Measurements from ENCODE around the gene BDH1.

DNA sequence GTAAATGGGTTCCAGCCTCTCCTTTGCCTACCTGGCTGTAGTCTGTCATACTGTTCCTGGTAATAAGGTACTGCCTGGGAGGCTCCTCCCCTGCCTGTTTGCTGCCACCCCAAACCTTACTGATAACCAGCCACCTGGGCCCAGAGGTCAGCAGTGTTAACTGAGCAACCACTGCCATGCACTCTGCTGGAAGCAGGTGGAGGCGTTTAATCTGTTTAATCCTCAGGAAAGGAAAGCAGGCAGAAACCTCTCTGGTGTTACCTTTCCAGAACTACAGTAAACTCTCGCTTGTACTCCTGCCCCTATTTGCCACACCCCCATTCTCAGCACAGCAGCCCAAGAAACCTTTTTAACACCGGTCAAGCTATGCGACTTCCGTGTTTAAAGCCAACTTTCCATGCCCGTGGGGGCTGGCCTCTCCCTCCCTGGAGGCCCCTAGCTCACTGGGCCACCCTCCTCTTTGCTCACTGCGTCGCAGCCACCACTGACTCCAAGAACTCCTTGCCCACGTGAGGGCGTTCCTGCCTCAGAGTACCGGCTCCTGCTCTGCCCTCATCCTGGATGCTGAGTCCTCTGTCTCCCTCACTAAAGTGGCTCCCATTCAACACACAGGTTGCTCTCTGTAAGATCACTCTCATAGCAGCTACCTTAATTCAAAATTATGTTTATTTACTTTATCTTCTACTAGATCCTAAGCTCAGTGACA is 8.3 kb downstream of the BDH1 start:
- TF ChIP-seq EZH2phosphoT487 (IDR thresholded peaks at IDR 0.05; ENCODE audit: borderline replicate concordance, low read depth) (no peak), MXI1 (IDR thresholded peaks at IDR 0.05; ENCODE audit: low read depth, low read length) (no peak), GATA2 (CRISPR knock-in tag; IDR thresholded peaks at IDR 0.05) (no peak), ELF1 (IDR thresholded peaks at IDR 0.05) (no peak), MEF2A (IDR thresholded peaks at IDR 0.05; ENCODE audit: borderline replicate concordance, low read depth) (no peak), JUND (IDR thresholded peaks at IDR 0.05) (no peak), RCOR1 (IDR thresholded peaks at IDR 0.05; ENCODE audit: low read length) (no peak)
- TF ChIP-seq, protein P1, sequence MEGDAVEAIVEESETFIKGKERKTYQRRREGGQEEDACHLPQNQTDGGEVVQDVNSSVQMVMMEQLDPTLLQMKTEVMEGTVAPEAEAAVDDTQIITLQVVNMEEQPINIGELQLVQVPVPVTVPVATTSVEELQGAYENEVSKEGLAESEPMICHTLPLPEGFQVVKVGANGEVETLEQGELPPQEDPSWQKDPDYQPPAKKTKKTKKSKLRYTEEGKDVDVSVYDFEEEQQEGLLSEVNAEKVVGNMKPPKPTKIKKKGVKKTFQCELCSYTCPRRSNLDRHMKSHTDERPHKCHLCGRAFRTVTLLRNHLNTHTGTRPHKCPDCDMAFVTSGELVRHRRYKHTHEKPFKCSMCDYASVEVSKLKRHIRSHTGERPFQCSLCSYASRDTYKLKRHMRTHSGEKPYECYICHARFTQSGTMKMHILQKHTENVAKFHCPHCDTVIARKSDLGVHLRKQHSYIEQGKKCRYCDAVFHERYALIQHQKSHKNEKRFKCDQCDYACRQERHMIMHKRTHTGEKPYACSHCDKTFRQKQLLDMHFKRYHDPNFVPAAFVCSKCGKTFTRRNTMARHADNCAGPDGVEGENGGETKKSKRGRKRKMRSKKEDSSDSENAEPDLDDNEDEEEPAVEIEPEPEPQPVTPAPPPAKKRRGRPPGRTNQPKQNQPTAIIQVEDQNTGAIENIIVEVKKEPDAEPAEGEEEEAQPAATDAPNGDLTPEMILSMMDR (IDR thresholded peaks at IDR 0.05): no peak
- TF ChIP-seq, protein P2, sequence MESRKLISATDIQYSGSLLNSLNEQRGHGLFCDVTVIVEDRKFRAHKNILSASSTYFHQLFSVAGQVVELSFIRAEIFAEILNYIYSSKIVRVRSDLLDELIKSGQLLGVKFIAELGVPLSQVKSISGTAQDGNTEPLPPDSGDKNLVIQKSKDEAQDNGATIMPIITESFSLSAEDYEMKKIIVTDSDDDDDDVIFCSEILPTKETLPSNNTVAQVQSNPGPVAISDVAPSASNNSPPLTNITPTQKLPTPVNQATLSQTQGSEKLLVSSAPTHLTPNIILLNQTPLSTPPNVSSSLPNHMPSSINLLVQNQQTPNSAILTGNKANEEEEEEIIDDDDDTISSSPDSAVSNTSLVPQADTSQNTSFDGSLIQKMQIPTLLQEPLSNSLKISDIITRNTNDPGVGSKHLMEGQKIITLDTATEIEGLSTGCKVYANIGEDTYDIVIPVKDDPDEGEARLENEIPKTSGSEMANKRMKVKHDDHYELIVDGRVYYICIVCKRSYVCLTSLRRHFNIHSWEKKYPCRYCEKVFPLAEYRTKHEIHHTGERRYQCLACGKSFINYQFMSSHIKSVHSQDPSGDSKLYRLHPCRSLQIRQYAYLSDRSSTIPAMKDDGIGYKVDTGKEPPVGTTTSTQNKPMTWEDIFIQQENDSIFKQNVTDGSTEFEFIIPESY (IDR thresholded peaks at IDR 0.05; ENCODE audit: borderline replicate concordance, low read depth): no peak

Data from SK-N-SH (cell line).